GM23338 (cell line): ENCODE data around the gene MDN1.
A peak's percentile ranks its signal among the peaks of the same experiment; 100 is the strongest.

Experiments used
- CREB1 ChIP-seq: fragments of 250-450 bp; sonication (Bioruptor Pico); IDR thresholded peaks from 2 replicates; pipeline ENCODE4 v1.5.0; 2020; ENCODE audit warnings: low read depth, mild to moderate bottlenecking, moderate library complexity
- CTCF ChIP-seq, 2 experiments: fragments of 200-600 bp in 1 of 2; sonication (generic) in 1 of 2; conservative IDR thresholded peaks; 2 replicates each; pipeline versions ENCODE4 v1.5.1 to v1.6.1; 2016 to 2017; ENCODE audit warnings: antibody characterized with exemption in 2 of 2, low read depth in 2 of 2, mild to moderate bottlenecking in 2 of 2, moderate library complexity in 1 of 2
- ETS1 ChIP-seq: IDR thresholded peaks from 2 replicates; pipeline ENCODE4 v1.6.1; 2016; ENCODE audit warnings: antibody characterized with exemption
- EZH2 ChIP-seq: fragments of 200-600 bp; sonication (generic); IDR thresholded peaks from one replicate; pipeline ENCODE4 v1.8.0; 2017; ENCODE audit warnings: antibody characterized with exemption, mild to moderate bottlenecking, low read depth; ENCODE audit not compliant: unreplicated experiment
- EZH2phosphoT487 ChIP-seq: fragments of 200-600 bp; sonication (generic); IDR thresholded peaks from one replicate; pipeline ENCODE4 v1.8.1; 2018; ENCODE audit warnings: antibody characterized with exemption; ENCODE audit not compliant: unreplicated experiment
- JUNB ChIP-seq: IDR thresholded peaks from one replicate; pipeline ENCODE4 v1.6.1; 2016; ENCODE audit warnings: antibody characterized with exemption; ENCODE audit not compliant: unreplicated experiment
- NANOG ChIP-seq: IDR thresholded peaks from 2 replicates; pipeline ENCODE4 v1.6.1; 2016; ENCODE audit warnings: antibody characterized with exemption, borderline replicate concordance
- POLR2AphosphoS5 ChIP-seq: IDR thresholded peaks from 2 replicates; pipeline ENCODE4 v1.6.1; 2016; ENCODE audit warnings: antibody characterized with exemption, low read depth
- REST ChIP-seq: IDR thresholded peaks from one replicate; pipeline ENCODE4 v1.6.1; 2018; ENCODE audit warnings: antibody characterized with exemption; ENCODE audit not compliant: unreplicated experiment
- STAT1 ChIP-seq: IDR thresholded peaks from one replicate; pipeline ENCODE4 v1.6.1; 2016; ENCODE audit warnings: antibody characterized with exemption; ENCODE audit not compliant: unreplicated experiment
- ZNF114 ChIP-seq: fragments of 250-450 bp; sonication (Bioruptor Pico); IDR thresholded peaks from 2 replicates; pipeline ENCODE4 v1.5.0; 2020; ENCODE audit warnings: mild to moderate bottlenecking, moderate library complexity
- ZNF331 ChIP-seq: fragments of 250-450 bp; sonication (Bioruptor Pico); IDR thresholded peaks from 2 replicates; pipeline ENCODE4 v1.5.0; 2020; ENCODE audit warnings: low read depth, mild to moderate bottlenecking, moderate library complexity
- ZNF462 ChIP-seq: fragments of 250-450 bp; sonication (Bioruptor Pico); IDR thresholded peaks from 2 replicates; pipeline ENCODE4 v1.5.0; 2020; ENCODE audit warnings: mild to moderate bottlenecking, moderate library complexity

GRCh38 chr6:89776583-89777233 lies 42.9 kb downstream of the MDN1 start:
- 0 out of 4 replicates have a peak, but pooled peaks of 1 of the 2 experiments have one; percentile 16 for TF ChIP-seq CTCF (conservative IDR thresholded peaks at IDR 0.05; ENCODE audit: low read depth in 2 of 2)
- no peak for TF ChIP-seq POLR2AphosphoS5
- no peak for TF ChIP-seq REST
- TF ChIP-seq ZNF331 (CRISPR knock-in tag) = no peak
- no peak for TF ChIP-seq EZH2
- TF ChIP-seq CREB1 = no peak
- TF ChIP-seq EZH2phosphoT487 = no peak
- TF ChIP-seq JUNB = no peak
- no peak for TF ChIP-seq ETS1
- TF ChIP-seq STAT1 = no peak
- TF ChIP-seq ZNF462 (CRISPR knock-in tag) = no peak
- no peak for TF ChIP-seq ZNF114
- TF ChIP-seq NANOG = no peak
